Activated naive CD4-positive, alpha-beta T cell treated with anti-CD3 and anti-CD28 coated beads for 36 hours (primary cell): ENCODE measurements around the gene COG3. TPM values are rescaled to one million over a fixed set of nuclear protein-coding genes. Genes with fewer than 3 reads are reported as not detected.

Experiments used
- CTCF ChIA-PET: fragments of 350-600 bp; sonication (Branson Sonifier 250); formaldehyde crosslinking; loops from one replicate; lab custom pipeline; 2021; ENCODE audit warnings: antibody characterized with exemption; lab: Charles Lee
- DNase-seq: peaks from one replicate; pipeline ENCODE4 v3.0.0-alpha.2; 2020
- H3K27ac Mint-ChIP-seq: one replicate; pipeline ENCODE4 v1.8.0; 2021; ENCODE audit warnings: mild to moderate bottlenecking, mixed read lengths
- H3K27me3 Mint-ChIP-seq: one replicate; pipeline ENCODE4 v1.8.0; 2021; ENCODE audit warnings: low read depth, mixed read lengths
- H3K36me3 Mint-ChIP-seq: one replicate; pipeline ENCODE4 v1.8.0; 2021; ENCODE audit warnings: low read depth, mixed read lengths
- H3K4me1 Mint-ChIP-seq: one replicate; pipeline ENCODE4 v1.8.0; 2021; ENCODE audit warnings: low read depth, mixed read lengths
- H3K4me3 Mint-ChIP-seq: one replicate; pipeline ENCODE4 v1.8.0; 2021; ENCODE audit warnings: mild to moderate bottlenecking, moderate library complexity, mixed read lengths
- H3K9me3 Mint-ChIP-seq: one replicate; pipeline ENCODE4 v1.8.0; 2021; ENCODE audit warnings: mixed read lengths
- intact Hi-C: fragments of 100-400 bp; cut with micrococcal nuclease; formaldehyde crosslinking; loops from one replicate; pipeline ENCODE4 v1.15.1; 2023
- total RNA-seq, 2 experiments: library from RNA; stranded (reverse); gene quantifications; one replicate each; pipeline ENCODE4 v1.2.3, GENCODE V29; 2021

The COG3 gene
- total RNA-seq, 2 experiments from 2014 or later: 19.1 to 19.3 TPM

DNA sequence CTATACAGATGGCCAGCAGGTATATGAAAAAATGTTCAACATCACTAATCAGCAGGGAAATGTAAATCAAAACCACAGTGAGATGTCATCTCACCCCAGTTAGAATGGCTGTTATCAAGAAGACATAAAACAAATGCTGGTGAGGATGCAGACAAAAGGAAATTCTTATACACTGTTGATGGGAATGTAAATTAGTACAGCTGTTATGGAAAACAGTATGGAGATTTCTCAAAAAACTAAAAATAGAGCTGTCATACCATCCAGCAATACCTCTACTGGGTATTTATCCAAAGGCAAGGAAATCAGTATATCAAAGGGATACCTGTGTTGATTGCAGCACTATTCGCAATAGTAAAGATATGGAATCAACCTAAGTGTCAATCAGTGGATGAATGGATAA lies 22.9 kb downstream of the COG3 start:
- peaks cover 20% of the 10 kb centered on the region for H3K36me3 Mint-ChIP-seq
- no peak overlapping the region for H3K4me3 Mint-ChIP-seq
- no peak overlapping the region for H3K27ac Mint-ChIP-seq
- intact Hi-C loops: loop anchor here (2.0 kb wide), 1 partner anchor 441 kb away; no protein-coding TSS in a partner anchor
- no peak for DNase-seq
- CTCF ChIA-PET: interaction anchor here (0.6 to 1.5 kb wide), 2 partner anchors 27 to 92 kb away, joined by 3 to 5 read pairs; no protein-coding TSS in a partner anchor
- H3K4me1 Mint-ChIP-seq: peaks cover 5% of the 10 kb centered on the region
- no peaks in the 10 kb centered on the region for H3K27me3 Mint-ChIP-seq
- no peaks in the 10 kb centered on the region for H3K9me3 Mint-ChIP-seq

DNA sequence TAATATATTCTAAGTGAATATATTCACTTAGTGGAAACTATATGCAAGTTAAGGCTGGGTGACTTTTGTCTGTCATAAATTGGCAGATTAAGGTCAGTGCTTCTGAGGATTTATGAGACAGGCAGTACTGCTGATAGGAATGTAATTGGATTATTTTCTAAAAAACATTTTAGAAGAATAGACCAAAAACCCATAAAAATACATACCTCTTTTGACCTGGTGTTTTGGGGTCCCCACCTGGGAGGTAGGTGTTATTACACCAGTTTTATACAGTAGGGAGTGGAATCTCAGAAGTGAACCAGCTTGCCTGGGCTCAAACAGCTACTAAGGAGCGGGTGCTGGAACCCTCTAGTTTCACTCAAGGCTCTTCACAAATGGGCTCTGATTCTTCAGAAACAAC lies 25.3 kb downstream of the COG3 start:
- peak; percentile 33 for DNase-seq

DNA sequence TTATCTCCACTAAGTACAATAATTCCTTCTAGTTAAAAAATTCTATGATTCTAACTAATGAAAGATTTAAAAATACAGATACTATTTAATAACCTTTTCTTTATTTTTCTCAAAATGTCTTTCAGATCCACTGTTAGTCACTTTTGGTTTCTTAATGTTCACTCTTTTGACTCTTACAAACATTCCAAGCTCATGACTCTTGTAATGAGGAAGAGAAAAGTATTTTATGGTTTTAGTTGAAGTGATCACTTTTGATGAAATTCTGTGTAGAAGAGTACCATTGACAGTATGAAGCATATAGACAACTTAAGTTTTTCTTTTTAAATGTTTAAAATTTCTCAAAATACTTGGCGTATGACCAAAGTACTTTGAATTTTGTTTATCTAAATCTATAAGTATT lies 27.8 kb downstream of the COG3 start:
- no peaks in the 10 kb centered on the region for H3K27me3 Mint-ChIP-seq
- no peak overlapping the region for H3K4me3 Mint-ChIP-seq
- H3K36me3 Mint-ChIP-seq: peaks cover 10% of the 10 kb centered on the region
- intact Hi-C loops: no loop called here
- no peak for DNase-seq
- no peaks in the 10 kb centered on the region for H3K9me3 Mint-ChIP-seq
- peaks cover 3% of the 10 kb centered on the region for H3K4me1 Mint-ChIP-seq
- no peak overlapping the region for H3K27ac Mint-ChIP-seq
- CTCF ChIA-PET: interaction anchor here (1.1 kb wide), 1 partner anchor 121 kb away, joined by 4 read pairs; no protein-coding TSS in a partner anchor

More for the DNA sequence above, 25.3 kb downstream of the COG3 start:
- CTCF ChIA-PET: interaction anchor here (0.5 to 2.1 kb wide), 8 partner anchors 14 to 123 kb away, joined by 3 to 6 read pairs (median 3); no protein-coding TSS in a partner anchor
- Mint-ChIP-seq H3K27ac (no peak overlapping the region), H3K9me3 (no peaks in the 10 kb centered on the region), H3K27me3 (no peaks in the 10 kb centered on the region), H3K4me3 (no peak overlapping the region), H3K36me3 (peaks cover 16% of the 10 kb centered on the region), H3K4me1 (peaks cover 3% of the 10 kb centered on the region)
- intact Hi-C loops: loop anchor here (1.0 kb wide), 1 partner anchor 119 kb away; no protein-coding TSS in a partner anchor

DNA sequence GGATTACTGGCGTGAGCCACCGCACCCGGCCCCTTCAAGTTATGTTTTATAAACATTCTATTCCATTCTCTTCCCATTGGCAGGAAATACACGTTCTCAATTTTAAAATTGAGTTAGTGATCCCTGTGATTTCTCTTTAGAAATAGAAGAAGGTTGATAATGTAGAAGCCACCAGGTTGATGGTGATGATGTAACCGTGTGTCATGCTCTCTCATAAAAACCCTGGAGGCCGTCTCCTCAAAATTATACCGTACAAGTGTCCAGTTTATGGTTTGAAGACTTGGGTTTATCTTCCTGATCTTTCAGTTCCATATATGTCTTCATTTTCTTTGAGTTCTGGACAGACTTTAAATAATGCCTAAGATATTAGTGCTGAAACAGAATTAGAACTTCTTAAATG lies 32.2 kb downstream of the COG3 start:
- CTCF ChIA-PET: no interaction called here
- peaks cover 12% of the 10 kb centered on the region for H3K4me1 Mint-ChIP-seq
- intact Hi-C loops: no loop called here
- no peak overlapping the region for H3K27ac Mint-ChIP-seq
- H3K27me3 Mint-ChIP-seq: no peaks in the 10 kb centered on the region
- DNase-seq: no peak
- no peak overlapping the region for H3K4me3 Mint-ChIP-seq
- no peaks in the 10 kb centered on the region for H3K9me3 Mint-ChIP-seq
- H3K36me3 Mint-ChIP-seq: peaks cover 24% of the 10 kb centered on the region

DNA sequence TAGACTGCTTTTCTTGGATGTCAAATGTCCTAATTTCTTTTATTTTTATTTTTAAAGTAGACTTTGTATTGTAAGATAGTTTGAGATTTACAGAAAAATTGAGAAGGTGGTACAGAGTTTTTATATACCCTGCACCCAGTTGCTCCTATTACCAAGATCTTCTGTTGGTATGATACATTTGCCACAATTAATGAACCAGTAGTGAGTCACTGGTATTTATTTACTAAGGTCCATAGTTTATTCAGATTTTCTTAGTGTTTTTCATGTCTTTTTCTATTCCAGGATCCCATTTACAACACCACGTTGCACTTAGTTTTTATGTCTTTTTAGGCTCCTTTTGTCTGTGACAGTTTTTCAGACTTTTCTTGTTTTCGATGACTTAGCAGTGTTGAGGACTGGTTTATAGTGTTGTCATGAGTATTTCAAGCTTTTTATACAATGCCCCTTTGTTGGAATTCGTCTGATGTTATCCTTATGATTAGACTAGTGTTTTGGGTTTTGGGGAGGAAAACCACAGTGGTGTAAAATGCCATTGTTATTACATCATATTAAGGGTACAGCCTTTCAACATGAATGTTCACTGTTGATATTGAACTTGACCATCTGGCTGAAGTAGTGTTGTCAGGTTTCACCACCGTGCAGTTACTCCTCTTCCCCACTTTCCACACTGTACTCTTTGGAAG lies 35.9 kb downstream of the COG3 start:
- no peaks in the 10 kb centered on the region for H3K27me3 Mint-ChIP-seq
- H3K4me1 Mint-ChIP-seq: peaks cover 12% of the 10 kb centered on the region
- intact Hi-C loops: no loop called here
- no peak overlapping the region for H3K4me3 Mint-ChIP-seq
- no peak for DNase-seq
- peaks cover 32% of the 10 kb centered on the region for H3K36me3 Mint-ChIP-seq
- CTCF ChIA-PET: interaction anchor here (0.7 kb wide), 1 partner anchor 23 kb away, joined by 3 read pairs; no protein-coding TSS in a partner anchor
- peak overlapping the region; percentile 76 for H3K27ac Mint-ChIP-seq
- H3K9me3 Mint-ChIP-seq: no peaks in the 10 kb centered on the region

DNA sequence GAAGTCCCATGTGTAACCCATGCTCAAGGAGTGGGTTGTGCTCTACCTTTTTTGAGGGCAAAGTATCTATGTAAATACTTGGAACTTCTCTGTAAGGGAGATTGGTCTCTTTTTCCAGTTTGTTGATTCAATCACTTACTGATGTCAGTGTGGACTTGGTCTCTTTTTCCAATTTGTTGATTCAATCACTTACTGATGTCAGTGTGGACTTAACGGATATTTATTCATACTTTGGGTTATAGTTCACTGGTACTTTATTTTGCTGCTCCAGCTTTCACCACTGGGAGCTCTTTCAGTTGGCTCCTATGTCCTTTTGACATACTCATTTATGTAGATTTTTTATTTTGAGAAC lies 36.4 kb downstream of the COG3 start:
- DNase-seq: no peak
- CTCF ChIA-PET: no interaction called here
- Mint-ChIP-seq H3K27ac (peak overlapping the region; percentile 76), H3K36me3 (peaks cover 34% of the 10 kb centered on the region), H3K27me3 (no peaks in the 10 kb centered on the region), H3K4me1 (peaks cover 12% of the 10 kb centered on the region), H3K9me3 (no peaks in the 10 kb centered on the region), H3K4me3 (no peak overlapping the region)
- intact Hi-C loops: no loop called here

DNA sequence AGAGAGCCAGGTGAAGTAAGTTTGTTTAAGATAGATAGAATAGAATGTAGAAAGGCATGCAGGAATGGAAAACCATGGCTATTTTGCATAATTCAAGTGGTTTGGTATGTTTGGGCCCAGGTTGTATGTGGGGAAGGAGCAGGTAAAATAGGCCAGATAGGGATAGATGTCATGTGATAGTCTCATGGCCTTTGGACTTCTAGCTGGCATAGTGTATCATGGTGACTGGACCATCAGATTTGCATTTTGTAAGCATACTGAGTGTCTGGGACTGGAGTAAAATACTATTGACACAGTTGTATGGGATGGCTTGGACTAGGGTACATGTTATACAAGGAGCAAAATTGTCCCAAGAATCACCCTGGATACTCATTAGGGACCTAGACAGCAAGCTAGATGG lies 38.9 kb downstream of the COG3 start:
- Mint-ChIP-seq H3K9me3 (no peaks in the 10 kb centered on the region), H3K27ac (no peak overlapping the region), H3K27me3 (no peaks in the 10 kb centered on the region), H3K36me3 (peaks cover 28% of the 10 kb centered on the region), H3K4me1 (peaks cover 12% of the 10 kb centered on the region), H3K4me3 (no peak overlapping the region)
- intact Hi-C loops: no loop called here
- DNase-seq: no peak
- CTCF ChIA-PET: interaction anchor here (1.2 kb wide), 1 partner anchor 13 kb away, joined by 3 read pairs; no protein-coding TSS in a partner anchor

DNA sequence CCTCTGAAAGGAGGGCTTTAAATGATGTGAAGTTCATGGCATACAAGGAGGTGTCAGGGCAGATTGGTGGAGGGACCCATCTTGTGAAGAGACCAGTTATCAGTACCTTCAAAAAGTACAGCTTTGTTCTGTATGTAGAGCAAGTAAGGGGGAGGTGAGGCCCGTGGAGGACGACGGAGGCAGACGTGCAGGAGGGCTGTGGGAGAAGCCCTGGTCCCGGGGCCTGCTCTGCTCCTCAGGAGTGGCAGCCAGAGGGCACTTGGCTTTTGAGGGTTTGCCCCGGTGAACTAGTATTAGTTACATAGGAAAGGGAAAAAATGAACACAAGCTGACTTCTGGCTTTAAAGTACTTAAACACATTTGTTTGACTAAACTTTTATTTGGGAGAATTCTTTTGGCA lies 42.1 kb downstream of the COG3 start:
- Mint-ChIP-seq H3K4me3 (no peak overlapping the region), H3K36me3 (peaks cover 24% of the 10 kb centered on the region), H3K4me1 (peaks cover 2% of the 10 kb centered on the region), H3K27me3 (no peaks in the 10 kb centered on the region), H3K27ac (peak overlapping the region; percentile 4), H3K9me3 (no peaks in the 10 kb centered on the region)
- CTCF ChIA-PET: interaction anchor here (0.7 to 1.1 kb wide), 3 partner anchors 135 to 815 kb away, joined by 3 to 4 read pairs (median 3); no protein-coding TSS in a partner anchor
- intact Hi-C loops: no loop called here
- DNase-seq: no peak

DNA sequence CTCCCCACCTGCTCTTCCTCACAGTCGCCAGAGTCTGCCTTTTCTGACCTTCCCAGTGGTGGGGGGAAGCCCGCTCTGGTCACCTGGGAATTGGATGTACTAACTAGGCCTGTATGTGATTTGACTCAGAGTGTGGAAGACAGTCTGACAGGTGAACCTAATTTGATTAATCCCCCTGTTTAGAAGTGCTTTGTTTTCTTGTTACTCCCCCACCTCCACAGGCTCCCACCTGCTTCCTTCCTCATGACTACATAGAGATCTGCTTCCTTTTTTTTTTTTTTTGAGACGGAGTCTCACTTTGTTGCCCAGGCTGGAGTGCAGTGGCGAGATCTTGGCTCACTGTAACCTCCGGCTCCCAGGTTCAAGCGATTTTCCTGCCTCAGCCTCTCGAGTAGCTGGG lies 44.0 kb downstream of the COG3 start:
- CTCF ChIA-PET: interaction anchor here (0.7 kb wide), 1 partner anchor 15 kb away, joined by 3 read pairs; no protein-coding TSS in a partner anchor
- Mint-ChIP-seq H3K4me1 (peaks cover 4% of the 10 kb centered on the region), H3K36me3 (peaks cover 21% of the 10 kb centered on the region), H3K27me3 (no peaks in the 10 kb centered on the region), H3K9me3 (no peaks in the 10 kb centered on the region), H3K4me3 (no peak overlapping the region), H3K27ac (peak overlapping the region; percentile 43)
- DNase-seq: no peak
- intact Hi-C loops: no loop called here

DNA sequence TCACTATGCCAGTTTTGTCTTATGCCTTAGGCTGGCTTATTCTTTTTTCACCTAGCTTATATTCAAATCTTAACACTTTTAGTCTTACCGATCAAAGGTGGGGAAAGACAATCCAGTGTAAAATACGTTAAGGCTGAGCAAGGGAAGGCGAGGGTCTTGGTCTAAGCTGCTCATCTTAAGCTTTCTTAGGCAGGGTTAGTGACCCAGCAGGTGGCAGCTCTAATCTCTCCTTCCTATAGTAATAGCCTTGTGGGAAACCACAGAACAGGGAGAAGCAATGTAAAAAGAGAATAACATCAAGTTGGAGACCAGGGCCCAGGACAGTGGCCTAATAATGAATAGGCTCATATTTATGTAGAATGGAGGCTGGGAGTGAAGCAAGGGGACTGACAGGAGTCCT lies 45.9 kb downstream of the COG3 start:
- Mint-ChIP-seq H3K4me1 (peaks cover 4% of the 10 kb centered on the region), H3K27ac (peak overlapping the region; percentile 37), H3K4me3 (no peak overlapping the region), H3K9me3 (no peaks in the 10 kb centered on the region), H3K36me3 (peaks cover 16% of the 10 kb centered on the region), H3K27me3 (no peaks in the 10 kb centered on the region)
- CTCF ChIA-PET: interaction anchor here (0.6 to 1.1 kb wide), 3 partner anchors 27 to 295 kb away, joined by 3 read pairs; no protein-coding TSS in a partner anchor
- DNase-seq: no peak
- intact Hi-C loops: loop anchor here (1.0 to 10.0 kb wide), 4 partner anchors 139 to 810 kb away; no protein-coding TSS in a partner anchor

DNA sequence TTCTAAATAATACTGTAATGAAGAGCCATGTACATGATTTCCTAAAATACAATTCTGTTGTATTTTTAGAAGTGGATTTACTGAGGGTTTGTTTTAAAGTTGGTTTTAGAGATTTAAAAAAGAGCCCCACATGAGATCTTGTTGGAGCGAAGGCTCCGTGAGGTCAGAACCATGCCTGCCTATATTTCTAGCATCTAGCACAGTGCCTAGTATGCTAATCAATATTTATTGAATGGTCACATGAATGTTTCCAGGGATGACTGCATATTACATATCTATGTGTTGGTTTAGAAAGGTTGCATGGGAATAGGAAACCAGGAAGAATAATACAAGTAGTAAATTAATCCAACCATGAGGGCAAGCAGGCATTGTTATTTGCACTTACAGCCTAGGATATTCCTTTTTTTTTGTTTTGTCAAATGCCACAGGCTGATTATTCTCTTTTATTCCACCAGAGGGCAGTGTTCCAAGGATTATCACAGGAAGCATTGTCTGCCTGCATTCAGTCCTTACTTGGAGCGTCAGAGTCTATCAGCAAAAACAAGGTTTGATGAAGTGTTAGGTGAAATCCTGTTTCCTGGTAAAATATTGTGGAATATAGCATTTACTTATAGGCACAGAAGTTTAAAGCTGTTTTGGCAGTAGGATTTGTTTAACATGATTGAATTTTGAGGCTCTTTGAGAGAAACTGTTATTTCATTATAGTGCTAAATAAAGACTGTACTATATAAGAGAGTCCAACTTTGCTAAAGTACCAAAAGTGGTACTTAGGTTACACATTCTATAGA lies 46.8 kb downstream of the COG3 start:
- CTCF ChIA-PET: interaction anchor here (0.6 to 1.8 kb wide), 7 partner anchors 14 to 810 kb away, joined by 3 to 6 read pairs (median 4); no protein-coding TSS in a partner anchor
- Mint-ChIP-seq H3K27me3 (no peaks in the 10 kb centered on the region), H3K4me3 (no peak overlapping the region), H3K4me1 (peaks cover 8% of the 10 kb centered on the region), H3K27ac (no peak overlapping the region), H3K36me3 (peaks cover 13% of the 10 kb centered on the region), H3K9me3 (no peaks in the 10 kb centered on the region)
- intact Hi-C loops: loop anchor here (1.0 to 10.0 kb wide), 4 partner anchors 140 to 809 kb away; no protein-coding TSS in a partner anchor
- DNase-seq: peak; percentile 30

DNA sequence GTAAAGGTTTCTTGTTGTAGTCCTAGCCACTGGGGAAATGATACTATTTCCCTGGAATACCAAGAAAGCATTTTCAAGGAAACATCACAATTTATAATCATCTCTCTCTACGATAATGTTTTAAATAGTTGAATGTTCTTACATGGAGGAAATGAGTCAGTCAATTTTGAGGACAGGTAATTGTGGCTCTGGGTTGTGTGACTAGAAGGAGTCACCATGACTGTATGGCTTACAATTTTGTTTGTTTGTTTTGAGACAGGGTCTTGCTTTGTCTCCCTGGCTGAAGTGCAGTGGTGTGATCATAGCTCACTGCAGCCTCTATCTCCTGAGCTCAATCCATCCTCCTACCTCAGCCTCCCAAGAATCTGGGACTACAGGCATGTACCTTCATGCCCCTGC lies 47.4 kb downstream of the COG3 start:
- Mint-ChIP-seq H3K4me3 (no peak overlapping the region), H3K27ac (peak overlapping the region; percentile 40), H3K36me3 (peaks cover 10% of the 10 kb centered on the region), H3K4me1 (peaks cover 12% of the 10 kb centered on the region), H3K9me3 (no peaks in the 10 kb centered on the region), H3K27me3 (no peaks in the 10 kb centered on the region)
- DNase-seq: no peak
- intact Hi-C loops: loop anchor here (10.0 kb wide), 1 partner anchor 467 kb away; no protein-coding TSS in a partner anchor
- CTCF ChIA-PET: interaction anchor here (0.7 to 1.8 kb wide), 6 partner anchors 13 to 809 kb away, joined by 3 to 6 read pairs (median 4); no protein-coding TSS in a partner anchor
